Measurements from ENCODE around the gene MCTP2.

MCTP2 gene

GRCh38 chr15:94509259-94509658 lies 277.9 kb downstream of the MCTP2 start:
- CTCF ChIA-PET = no interaction called here
- no peaks in the 10 kb centered on the region for H3K36me3 ChIP-seq (ENCODE audit: control insufficient read depth in 2 of 2, insufficient read depth in 1 of 2, low read length in 2 of 2)
- no peak overlapping the region for H3K27ac ChIP-seq (ENCODE audit: extremely low read depth, low read depth, low read length)
- no peaks in the 10 kb centered on the region for H3K4me1 ChIP-seq (ENCODE audit: control insufficient read depth, insufficient read depth, low read length)
- no peaks in the 10 kb centered on the region; the same call in 1 of the 2 replicates for H3K9me3 ChIP-seq (ENCODE audit: control insufficient read depth, insufficient read depth, low read depth, low read length)
- TF ChIP-seq ZNF324 (tag by site-specific recombination; IDR thresholded peaks at IDR 0.05) (no peak), ZNF404 (tag by site-specific recombination; IDR thresholded peaks at IDR 0.05) (no peak), ZNF350 (tag by site-specific recombination; IDR thresholded peaks at IDR 0.05) (no peak), ZNF514 (tag by site-specific recombination; IDR thresholded peaks at IDR 0.05) (no peak), GLI2 (tag by site-specific recombination; IDR thresholded peaks at IDR 0.05; ENCODE audit: borderline replicate concordance, low read depth) (no peak), ZNF202 (tag by site-specific recombination; IDR thresholded peaks at IDR 0.05; ENCODE audit: borderline replicate concordance) (no peak), ZBTB8A (tag by site-specific recombination; IDR thresholded peaks at IDR 0.05) (no peak), ZNF132 (tag by site-specific recombination; IDR thresholded peaks at IDR 0.05; ENCODE audit: borderline replicate concordance) (no peak)
- POLR2A ChIA-PET = no interaction called here
- H3K4me3 ChIP-seq (ENCODE audit: low read depth, low read length) = no peak overlapping the region

DNA sequence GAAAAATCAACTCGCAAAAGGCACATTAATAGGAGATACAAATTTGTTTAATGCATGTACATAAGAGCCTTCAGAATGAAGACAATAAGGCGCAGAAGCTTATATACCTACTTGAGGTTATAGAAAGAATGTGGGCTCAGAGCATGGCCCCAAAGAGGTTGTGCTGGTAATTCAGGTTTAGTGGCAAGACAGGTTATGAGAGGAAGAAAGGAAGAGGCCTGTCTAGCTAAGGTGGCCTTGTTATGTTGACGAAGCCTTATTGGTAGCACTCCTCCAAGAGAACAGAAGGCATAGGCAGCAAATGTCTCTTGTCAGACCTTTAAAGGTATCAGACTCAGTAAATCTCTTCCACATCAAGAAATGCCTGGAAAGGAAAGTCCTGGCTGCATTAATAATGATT lies 290.8 kb downstream of the MCTP2 start:
- H3K4me1 ChIP-seq (ENCODE audit: control insufficient read depth, insufficient read depth, low read length) = peaks cover 5% of the 10 kb centered on the region
- CTCF ChIA-PET = no interaction called here
- H3K4me3 ChIP-seq (ENCODE audit: low read depth, low read length) = no peak overlapping the region
- POLR2A ChIA-PET = no interaction called here
- H3K36me3 ChIP-seq (ENCODE audit: control insufficient read depth in 2 of 2, insufficient read depth in 1 of 2, low read length in 2 of 2) = no peaks in the 10 kb centered on the region
- no peaks in the 10 kb centered on the region for H3K9me3 ChIP-seq (ENCODE audit: control insufficient read depth, insufficient read depth, low read depth, low read length)
- H3K27ac ChIP-seq (ENCODE audit: extremely low read depth, low read depth, low read length) = no peak overlapping the region
- no peak for TF ChIP-seq ZNF626 (tag by site-specific recombination; IDR thresholded peaks at IDR 0.05)
- TF ChIP-seq, protein P1, sequence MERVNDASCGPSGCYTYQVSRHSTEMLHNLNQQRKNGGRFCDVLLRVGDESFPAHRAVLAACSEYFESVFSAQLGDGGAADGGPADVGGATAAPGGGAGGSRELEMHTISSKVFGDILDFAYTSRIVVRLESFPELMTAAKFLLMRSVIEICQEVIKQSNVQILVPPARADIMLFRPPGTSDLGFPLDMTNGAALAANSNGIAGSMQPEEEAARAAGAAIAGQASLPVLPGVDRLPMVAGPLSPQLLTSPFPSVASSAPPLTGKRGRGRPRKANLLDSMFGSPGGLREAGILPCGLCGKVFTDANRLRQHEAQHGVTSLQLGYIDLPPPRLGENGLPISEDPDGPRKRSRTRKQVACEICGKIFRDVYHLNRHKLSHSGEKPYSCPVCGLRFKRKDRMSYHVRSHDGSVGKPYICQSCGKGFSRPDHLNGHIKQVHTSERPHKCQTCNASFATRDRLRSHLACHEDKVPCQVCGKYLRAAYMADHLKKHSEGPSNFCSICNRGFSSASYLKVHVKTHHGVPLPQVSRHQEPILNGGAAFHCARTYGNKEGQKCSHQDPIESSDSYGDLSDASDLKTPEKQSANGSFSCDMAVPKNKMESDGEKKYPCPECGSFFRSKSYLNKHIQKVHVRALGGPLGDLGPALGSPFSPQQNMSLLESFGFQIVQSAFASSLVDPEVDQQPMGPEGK (tag by site-specific recombination; IDR thresholded peaks at IDR 0.05) = no peak
- TF ChIP-seq ZNF585B (tag by site-specific recombination; IDR thresholded peaks at IDR 0.05) = no peak
- TF ChIP-seq GLIS2 (tag by site-specific recombination; IDR thresholded peaks at IDR 0.05) = no peak
- no peak for TF ChIP-seq ZNF114 (tag by site-specific recombination; IDR thresholded peaks at IDR 0.05)
- no peak for TF ChIP-seq TCF7L2 (IDR thresholded peaks at IDR 0.05; ENCODE audit: borderline replicate concordance, low read depth, low read length)
- TF ChIP-seq ZNF202 (tag by site-specific recombination; IDR thresholded peaks at IDR 0.05; ENCODE audit: borderline replicate concordance) = no peak
- TF ChIP-seq, protein P2, sequence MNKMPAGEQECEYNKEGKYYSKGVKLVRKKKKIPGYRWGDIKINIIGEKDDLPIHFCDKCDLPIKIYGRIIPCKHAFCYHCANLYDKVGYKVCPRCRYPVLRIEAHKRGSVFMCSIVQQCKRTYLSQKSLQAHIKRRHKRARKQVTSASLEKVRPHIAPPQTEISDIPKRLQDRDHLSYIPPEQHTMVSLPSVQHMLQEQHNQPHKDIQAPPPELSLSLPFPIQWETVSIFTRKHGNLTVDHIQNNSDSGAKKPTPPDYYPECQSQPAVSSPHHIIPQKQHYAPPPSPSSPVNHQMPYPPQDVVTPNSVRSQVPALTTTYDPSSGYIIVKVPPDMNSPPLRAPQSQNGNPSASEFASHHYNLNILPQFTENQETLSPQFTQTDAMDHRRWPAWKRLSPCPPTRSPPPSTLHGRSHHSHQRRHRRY (tag by site-specific recombination; IDR thresholded peaks at IDR 0.05) = no peak
- TF ChIP-seq, protein P3, sequence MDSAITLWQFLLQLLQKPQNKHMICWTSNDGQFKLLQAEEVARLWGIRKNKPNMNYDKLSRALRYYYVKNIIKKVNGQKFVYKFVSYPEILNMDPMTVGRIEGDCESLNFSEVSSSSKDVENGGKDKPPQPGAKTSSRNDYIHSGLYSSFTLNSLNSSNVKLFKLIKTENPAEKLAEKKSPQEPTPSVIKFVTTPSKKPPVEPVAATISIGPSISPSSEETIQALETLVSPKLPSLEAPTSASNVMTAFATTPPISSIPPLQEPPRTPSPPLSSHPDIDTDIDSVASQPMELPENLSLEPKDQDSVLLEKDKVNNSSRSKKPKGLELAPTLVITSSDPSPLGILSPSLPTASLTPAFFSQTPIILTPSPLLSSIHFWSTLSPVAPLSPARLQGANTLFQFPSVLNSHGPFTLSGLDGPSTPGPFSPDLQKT (IDR thresholded peaks at IDR 0.05; ENCODE audit: borderline replicate concordance, low read depth, low read length) = no peak
- no peak for TF ChIP-seq ZNF366 (tag by site-specific recombination; conservative IDR thresholded peaks at IDR 0.05)
- no peak for TF ChIP-seq KLF8 (tag by site-specific recombination; IDR thresholded peaks at IDR 0.05)
- no peak for TF ChIP-seq ZNF654 (tag by site-specific recombination; IDR thresholded peaks at IDR 0.05; ENCODE audit: low read depth)
- TF ChIP-seq ZNF747 (tag by site-specific recombination; IDR thresholded peaks at IDR 0.05) = no peak
- no peak for TF ChIP-seq ZNF580 (tag by site-specific recombination; IDR thresholded peaks at IDR 0.05)
- TF ChIP-seq ZEB2 (tag by site-specific recombination; IDR thresholded peaks at IDR 0.05) = no peak
- no peak for TF ChIP-seq TSHZ1 (tag by site-specific recombination; IDR thresholded peaks at IDR 0.05; ENCODE audit: borderline replicate concordance)
- no peak for TF ChIP-seq ZNF248 (tag by site-specific recombination; IDR thresholded peaks at IDR 0.05)
